ENCODE measurements around the gene COA6. TPM values are rescaled to one million over a fixed set of nuclear protein-coding genes. Genes with fewer than 3 reads are reported as not detected.

Gene COA6
- polyA plus RNA-seq, 2 of the 4 experiments (the other 2 are of a cell fraction), result 102 to 133 TPM

- no peak overlapping the region for H3K4me3 ChIP-seq
- FAIRE-seq, result no peak
- H3K4me2 ChIP-seq, result no peak overlapping the region
- CTCF ChIA-PET, result interaction anchor here (1.0 kb wide), 1 partner anchor 8 kb away, joined by 3 read pairs; no protein-coding TSS in a partner anchor
- H3K4me1 ChIP-seq, result no peaks in the 10 kb centered on the region
- 83% methylated on average over 3 of the region's 3 CpGs for WGBS (ENCODE audit: missing lambda C conversion rate)
- POLR2A ChIA-PET, result no interaction called here
- DNase-seq (ENCODE audit: low read depth in 1 of 2, low spot score in 1 of 2), result no peak
- H3K9me3 ChIP-seq, result no peaks in the 10 kb centered on the region
- TF ChIP-seq MYC (IDR thresholded peaks at IDR 0.05; ENCODE audit: borderline replicate concordance, low read length) (no peak), RCOR1 (IDR thresholded peaks at IDR 0.05; ENCODE audit: low read depth, low read length) (no peak), NR3C1 (IDR thresholded peaks at IDR 0.05) (no peak)
- no peak overlapping the region for H3K27ac ChIP-seq
- no peak for ATAC-seq
Observed at GRCh38 chr1:234361102-234361603, 12.1 kb upstream of the COA6 start.

- TF ChIP-seq NR3C1 (IDR thresholded peaks at IDR 0.05) (no peak), RNF2 (IDR thresholded peaks at IDR 0.05; ENCODE audit: borderline replicate concordance, low read depth) (no peak), ELK1 (IDR thresholded peaks at IDR 0.05; ENCODE audit: low read depth, low read length) (no peak), SREBF2 (IDR thresholded peaks at IDR 0.05) (no peak), MAFK (IDR thresholded peaks at IDR 0.05; ENCODE audit: partially characterized antibody) (peak; percentile 86), KDM5A (IDR thresholded peaks at IDR 0.05) (no peak), BCL3 (IDR thresholded peaks at IDR 0.05) (no peak), JUN (IDR thresholded peaks at IDR 0.05) (no peak)
- H3K4me1 ChIP-seq, result no peaks in the 10 kb centered on the region
- POLR2A ChIA-PET, result no interaction called here
- ATAC-seq (no peak), FAIRE-seq (no peak), DNase-seq (ENCODE audit: low read depth in 1 of 2, low spot score in 1 of 2) (no peak)
- no peaks in the 10 kb centered on the region for H3K9me3 ChIP-seq
- no peak overlapping the region for H3K4me2 ChIP-seq
- 77% methylated on average over 2 of the region's 2 CpGs for WGBS (ENCODE audit: missing lambda C conversion rate)
- no peak overlapping the region for H3K27ac ChIP-seq
- CTCF ChIA-PET, result no interaction called here
- no peak overlapping the region for H3K4me3 ChIP-seq
Observed at GRCh38 chr1:234362558-234362957, 10.7 kb upstream of the COA6 start.

GRCh38 chr1:234368320-234369032 is 4.8 kb upstream of the COA6 start:
- ATAC-seq (no peak), FAIRE-seq (no peak), DNase-seq (ENCODE audit: low read depth in 1 of 2, low spot score in 1 of 2) (no peak)
- TF ChIP-seq USF2 (IDR thresholded peaks at IDR 0.05) (no peak), KDM5A (IDR thresholded peaks at IDR 0.05) (no peak), CHD2 (IDR thresholded peaks at IDR 0.05; ENCODE audit: low read length, partially characterized antibody) (no peak), CTCF (IDR thresholded peaks at IDR 0.05) (no peak), POLR2A (IDR thresholded peaks at IDR 0.05; ENCODE audit: low read length) (no peak), CEBPB (IDR thresholded peaks at IDR 0.05) (no peak), ATOH8 (CRISPR knock-in tag; IDR thresholded peaks at IDR 0.05; ENCODE audit: low read depth) (no peak), MAX (IDR thresholded peaks at IDR 0.05) (no peak), POLR2AphosphoS2 (conservative IDR thresholded peaks at IDR 0.05; ENCODE audit: low read length) (no peak), ZFP36 (IDR thresholded peaks at IDR 0.05; ENCODE audit: borderline replicate concordance, partially characterized antibody) (no peak), HMGXB4 (CRISPR knock-in tag; IDR thresholded peaks at IDR 0.05; ENCODE audit: borderline replicate concordance) (no peak)
- Histone ChIP-seq H3K4me1 (peaks cover 32% of the 10 kb centered on the region), H3K4me3 (no peak overlapping the region), H3K4me2 (no peak overlapping the region), H3K27ac (peak overlapping the region; percentile 83 to 95), H3K9me3 (no peaks in the 10 kb centered on the region)
- WGBS (ENCODE audit: missing lambda C conversion rate), result 91% methylated on average over 12 of the region's 12 CpGs
- ChIA-PET CTCF (interaction anchor here (1.5 to 1.6 kb wide), 2 partner anchors 58 to 257 kb away, joined by 3 to 4 read pairs; no protein-coding TSS in a partner anchor), POLR2A (no interaction called here)
